ENCODE measurements around the gene CFC1B.
"Not testable (repeated sequence)": the region's sequence is repeated elsewhere in the genome, so short reads cannot be mapped to it uniquely, and the experiment has no call there.

GRCh38 chr2:130511747-130512451, 9.1 kb upstream of the CFC1B start:
- TF ChIP-seq POLR2AphosphoS5 (IDR thresholded peaks at IDR 0.05; ENCODE audit: low read depth); NANOG (IDR thresholded peaks at IDR 0.05; ENCODE audit: borderline replicate concordance); REST (IDR thresholded peaks at IDR 0.05; ENCODE audit: unreplicated experiment); CTCF (conservative IDR thresholded peaks at IDR 0.05; ENCODE audit: low read depth in 2 of 2); EZH2 (IDR thresholded peaks at IDR 0.05; ENCODE audit: low read depth, unreplicated experiment); ETS1 (IDR thresholded peaks at IDR 0.05); CREB1 (CRISPR knock-in tag; IDR thresholded peaks at IDR 0.05; ENCODE audit: low read depth); ZNF462 (CRISPR knock-in tag; IDR thresholded peaks at IDR 0.05); EZH2phosphoT487 (IDR thresholded peaks at IDR 0.05; ENCODE audit: unreplicated experiment): not testable (repeated sequence)

Data from GM23338 (cell line).